PC-9 (cell line): ENCODE results near the gene PPP1R1A.

ENCODE experiments used
- CTCF ChIP-seq: fragments of 200-600 bp; sonication (generic); conservative IDR thresholded peaks from 2 replicates; pipeline ENCODE4 v1.6.1; 2017; ENCODE audit warnings: mixed run types, antibody characterized with exemption, mild to moderate bottlenecking, moderate library complexity
- EZH2 ChIP-seq: fragments of 200-600 bp; sonication (generic); IDR thresholded peaks from 2 replicates; pipeline ENCODE4 v1.8.0; 2017; ENCODE audit warnings: antibody characterized with exemption, low read depth

- no peak for TF ChIP-seq CTCF
- TF ChIP-seq EZH2 = no peak
Measured at GRCh38 chr12:54631551-54631950, 43.1 kb upstream of the PPP1R1A start.
